Trophoblast cell (in vitro differentiated cells and primary cell): ENCODE measurements around the gene ASTN2.

Source experiments
- DNase-seq, 2 donors: peaks; one replicate each; pipeline ENCODE4 v3.0.0-alpha.2; 2016
- H2AFZ ChIP-seq: 2 replicates; pipeline ENCODE4 v1.6.1; 2013; ENCODE audit warnings: low read length, moderate library complexity, mild to moderate bottlenecking; ENCODE audit not compliant: insufficient read depth, poor library complexity
- H2AK5ac ChIP-seq: 2 replicates; pipeline ENCODE4 v1.6.1; 2013; ENCODE audit warnings: mild to moderate bottlenecking, low read length
- H2BK120ac ChIP-seq: 2 replicates; pipeline ENCODE4 v1.6.1; 2013; ENCODE audit warnings: low read length, mild to moderate bottlenecking, moderate library complexity; ENCODE audit not compliant: insufficient read depth, poor library complexity
- H2BK12ac ChIP-seq: 2 replicates; pipeline ENCODE4 v1.6.1; 2013; ENCODE audit warnings: mild to moderate bottlenecking, low read length, moderate library complexity
- H2BK5ac ChIP-seq: 2 replicates; pipeline ENCODE4 v1.6.1; 2013; ENCODE audit warnings: low read length, low read depth, moderate library complexity, mild to moderate bottlenecking; ENCODE audit not compliant: poor library complexity
- H3K14ac ChIP-seq: 2 replicates; pipeline ENCODE4 v1.6.1; 2013; ENCODE audit warnings: mild to moderate bottlenecking, low read length
- H3K18ac ChIP-seq: 2 replicates; pipeline ENCODE4 v1.6.1; 2013; ENCODE audit warnings: mild to moderate bottlenecking, low read length
- H3K23ac ChIP-seq: 2 replicates; pipeline ENCODE4 v1.6.1; 2013; ENCODE audit warnings: low read length
- H3K27ac ChIP-seq: 2 replicates; pipeline ENCODE4 v1.5.1; 2013; ENCODE audit warnings: low read depth, mild to moderate bottlenecking, inconsistent platforms, low read length, moderate library complexity
- H3K27me3 ChIP-seq: 2 replicates; pipeline ENCODE4 v1.6.1; 2013; ENCODE audit warnings: inconsistent platforms, mild to moderate bottlenecking, low read length, moderate library complexity; ENCODE audit not compliant: insufficient read depth
- H3K36me3 ChIP-seq, 2 experiments: 1 replicate in 1 of 2; 2 replicates in 1 of 2; pipeline ENCODE4 v1.6.1; 2013; ENCODE audit warnings: low read length in 2 of 2, mild to moderate bottlenecking in 2 of 2, moderate library complexity in 1 of 2; ENCODE audit not compliant: insufficient read depth in 2 of 2, control insufficient read depth in 1 of 2
- H3K4ac ChIP-seq: 2 replicates; pipeline ENCODE4 v1.6.1; 2013; ENCODE audit warnings: low read depth, mild to moderate bottlenecking, low read length, moderate library complexity
- H3K4me1 ChIP-seq, 2 experiments: 1 replicate in 1 of 2; 2 replicates in 1 of 2; pipeline ENCODE4 v1.6.1; 2013; ENCODE audit warnings: low read length in 2 of 2, mild to moderate bottlenecking in 2 of 2, moderate library complexity in 1 of 2; ENCODE audit not compliant: insufficient read depth in 2 of 2, control insufficient read depth in 1 of 2
- H3K4me2 ChIP-seq: 2 replicates; pipeline ENCODE4 v1.6.1; 2013; ENCODE audit warnings: inconsistent platforms, mild to moderate bottlenecking, low read length, moderate library complexity
- H3K4me3 ChIP-seq: 2 replicates; pipeline ENCODE4 v1.5.1; 2013; ENCODE audit warnings: mild to moderate bottlenecking, low read depth, low read length, inconsistent platforms
- H3K79me1 ChIP-seq: one replicate; pipeline ENCODE4 v1.6.1; 2013; ENCODE audit warnings: low read length
- H3K79me2 ChIP-seq: 2 replicates; pipeline ENCODE4 v1.6.1; 2013; ENCODE audit warnings: low read length, mild to moderate bottlenecking; ENCODE audit not compliant: control insufficient read depth, insufficient read depth, poor library complexity
- H3K9ac ChIP-seq: 2 replicates; pipeline ENCODE4 v1.6.1; 2013; ENCODE audit warnings: mild to moderate bottlenecking, low read length
- H3K9me3 ChIP-seq: 2 replicates; pipeline ENCODE4 v1.6.1; 2013; ENCODE audit warnings: low read depth, mild to moderate bottlenecking, control low read depth, inconsistent platforms, low read length; ENCODE audit not compliant: insufficient read depth
- H4K12ac ChIP-seq: 2 replicates; pipeline ENCODE4 v1.6.1; 2013; ENCODE audit warnings: low read depth, mild to moderate bottlenecking, low read length, moderate library complexity
- H4K8ac ChIP-seq: 2 replicates; pipeline ENCODE4 v1.6.1; 2013; ENCODE audit warnings: low read depth, mild to moderate bottlenecking, low read length, moderate library complexity
- H4K91ac ChIP-seq: one replicate; pipeline ENCODE4 v1.6.1; 2013; ENCODE audit warnings: low read depth, mild to moderate bottlenecking, low read length, moderate library complexity
- WGBS: extraction: QIAGEN DNeasy Blood & Tissue Kit; methylation state at CpG from one replicate; pipeline ENCODE4 v1.1.7; 2013; ENCODE audit warnings: missing lambda C conversion rate; ENCODE audit not compliant: insufficient read length, insufficient coverage; ENCODE audit errors: extremely low coverage; 5-methylcytosine and 5-hydroxymethylcytosine counted together

ASTN2 gene

DNA sequence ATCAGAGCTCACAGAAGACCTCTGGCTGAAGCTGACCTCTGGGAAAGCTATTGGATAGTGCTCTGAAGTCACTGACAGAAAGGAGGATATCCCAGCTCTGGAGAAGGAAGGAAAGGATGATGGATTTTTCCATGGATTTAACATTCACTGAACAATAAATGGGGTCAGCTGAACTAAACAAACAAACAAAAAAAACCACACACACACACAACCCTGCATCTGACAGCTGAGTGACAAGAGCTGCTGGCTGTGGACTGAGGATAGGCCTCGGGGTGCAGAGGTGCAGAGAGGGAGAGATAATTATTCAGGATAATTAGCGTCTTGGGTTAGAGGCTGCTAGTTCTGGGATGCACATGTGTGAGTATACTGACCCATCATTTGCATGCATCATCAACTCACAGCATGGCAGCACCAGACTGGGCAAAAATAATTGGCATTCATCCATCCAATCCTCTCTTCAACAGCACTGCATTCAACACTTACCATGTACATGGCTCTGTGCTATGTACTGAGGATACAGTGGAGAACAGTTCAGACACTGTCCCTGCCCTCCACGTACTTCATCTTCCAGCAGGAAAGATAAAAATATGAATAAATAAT lies 859.2 kb downstream of the ASTN2 start:
- H3K23ac ChIP-seq, result no peak overlapping the region
- no peaks in the 10 kb centered on the region for H3K4me1 ChIP-seq
- H4K91ac ChIP-seq, result no peak overlapping the region
- H2BK120ac ChIP-seq, result no peak overlapping the region
- H3K79me2 ChIP-seq, result no peaks in the 10 kb centered on the region
- no peak overlapping the region for H3K14ac ChIP-seq
- no peak overlapping the region for H4K8ac ChIP-seq
- DNase-seq, result no peak
- no peak overlapping the region for H2BK12ac ChIP-seq
- H3K27ac ChIP-seq, result no peak overlapping the region
- no peaks in the 10 kb centered on the region for H3K79me1 ChIP-seq
- H3K18ac ChIP-seq, result no peak overlapping the region
- no CpG with 5 or more reads among the region's 3 CpGs for WGBS
- no peak overlapping the region for H3K4me2 ChIP-seq
- no peaks in the 10 kb centered on the region for H3K9me3 ChIP-seq
- H3K36me3 ChIP-seq, result no peaks in the 10 kb centered on the region
- no peak overlapping the region for H2AFZ ChIP-seq
- no peaks in the 10 kb centered on the region for H3K27me3 ChIP-seq
- H2AK5ac ChIP-seq, result no peak overlapping the region
- no peak overlapping the region for H2BK5ac ChIP-seq
- H3K4ac ChIP-seq, result no peak overlapping the region
- no peak overlapping the region for H3K9ac ChIP-seq
- no peak overlapping the region for H4K12ac ChIP-seq
- no peak overlapping the region for H3K4me3 ChIP-seq

DNA sequence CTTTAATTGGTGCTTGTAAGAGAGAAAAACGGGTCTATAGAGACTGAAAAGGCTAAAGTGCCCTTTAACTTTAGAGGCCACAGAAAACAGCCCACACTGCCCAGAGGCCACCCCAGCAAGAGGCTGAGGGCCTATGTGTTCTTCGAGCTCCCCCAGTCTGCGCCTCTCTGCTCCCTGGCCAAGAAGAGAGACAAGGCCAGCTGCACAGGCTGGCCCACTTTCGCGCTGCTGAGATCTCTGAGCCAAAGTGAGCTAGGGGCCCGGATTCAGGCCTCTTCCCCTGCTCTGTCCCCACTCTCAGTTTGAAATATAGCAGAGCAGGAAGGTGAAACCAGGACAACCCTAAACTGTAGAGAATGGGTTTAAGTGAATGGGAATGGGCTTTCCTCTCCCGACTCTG lies 859.7 kb downstream of the ASTN2 start:
- H2BK12ac ChIP-seq, result no peak overlapping the region
- no peak overlapping the region for H4K8ac ChIP-seq
- no peak overlapping the region for H2BK5ac ChIP-seq
- no peaks in the 10 kb centered on the region for H3K27me3 ChIP-seq
- no peaks in the 10 kb centered on the region for H3K36me3 ChIP-seq
- DNase-seq, result no peak
- H3K14ac ChIP-seq, result no peak overlapping the region
- H4K12ac ChIP-seq, result no peak overlapping the region
- no peaks in the 10 kb centered on the region for H3K79me1 ChIP-seq
- H3K4me3 ChIP-seq, result no peak overlapping the region
- no peaks in the 10 kb centered on the region for H3K79me2 ChIP-seq
- no peak overlapping the region for H2BK120ac ChIP-seq
- H3K23ac ChIP-seq, result no peak overlapping the region
- H3K4me2 ChIP-seq, result no peak overlapping the region
- H3K9ac ChIP-seq, result no peak overlapping the region
- H3K9me3 ChIP-seq, result no peaks in the 10 kb centered on the region
- WGBS, result no CpG with 5 or more reads among the region's 7 CpGs
- H3K27ac ChIP-seq, result no peak overlapping the region
- H3K4me1 ChIP-seq, result no peaks in the 10 kb centered on the region
- no peak overlapping the region for H4K91ac ChIP-seq
- H2AK5ac ChIP-seq, result no peak overlapping the region
- no peak overlapping the region for H3K18ac ChIP-seq
- no peak overlapping the region for H2AFZ ChIP-seq
- H3K4ac ChIP-seq, result no peak overlapping the region

GRCh38 chr9:116550696-116551436 lies 864.0 kb downstream of the ASTN2 start:
- no peak overlapping the region for H2BK12ac ChIP-seq
- H3K4ac ChIP-seq, result no peak overlapping the region
- H3K4me3 ChIP-seq, result no peak overlapping the region
- H3K4me1 ChIP-seq, result no peaks in the 10 kb centered on the region
- H3K9ac ChIP-seq, result no peak overlapping the region
- H3K9me3 ChIP-seq, result no peaks in the 10 kb centered on the region
- no peak overlapping the region for H3K27ac ChIP-seq
- H2BK5ac ChIP-seq, result no peak overlapping the region
- H3K79me2 ChIP-seq, result no peaks in the 10 kb centered on the region
- H3K23ac ChIP-seq, result no peak overlapping the region
- H3K27me3 ChIP-seq, result no peaks in the 10 kb centered on the region
- no peak overlapping the region for H3K4me2 ChIP-seq
- no CpG with 5 or more reads among the region's 3 CpGs for WGBS
- H4K91ac ChIP-seq, result no peak overlapping the region
- no peak overlapping the region for H2AK5ac ChIP-seq
- no peak overlapping the region for H3K14ac ChIP-seq
- H2AFZ ChIP-seq, result no peak overlapping the region
- no peak for DNase-seq
- H3K18ac ChIP-seq, result no peak overlapping the region
- no peak overlapping the region for H4K8ac ChIP-seq
- no peak overlapping the region for H2BK120ac ChIP-seq
- H3K36me3 ChIP-seq, result no peaks in the 10 kb centered on the region
- no peaks in the 10 kb centered on the region for H3K79me1 ChIP-seq
- no peak overlapping the region for H4K12ac ChIP-seq

DNA sequence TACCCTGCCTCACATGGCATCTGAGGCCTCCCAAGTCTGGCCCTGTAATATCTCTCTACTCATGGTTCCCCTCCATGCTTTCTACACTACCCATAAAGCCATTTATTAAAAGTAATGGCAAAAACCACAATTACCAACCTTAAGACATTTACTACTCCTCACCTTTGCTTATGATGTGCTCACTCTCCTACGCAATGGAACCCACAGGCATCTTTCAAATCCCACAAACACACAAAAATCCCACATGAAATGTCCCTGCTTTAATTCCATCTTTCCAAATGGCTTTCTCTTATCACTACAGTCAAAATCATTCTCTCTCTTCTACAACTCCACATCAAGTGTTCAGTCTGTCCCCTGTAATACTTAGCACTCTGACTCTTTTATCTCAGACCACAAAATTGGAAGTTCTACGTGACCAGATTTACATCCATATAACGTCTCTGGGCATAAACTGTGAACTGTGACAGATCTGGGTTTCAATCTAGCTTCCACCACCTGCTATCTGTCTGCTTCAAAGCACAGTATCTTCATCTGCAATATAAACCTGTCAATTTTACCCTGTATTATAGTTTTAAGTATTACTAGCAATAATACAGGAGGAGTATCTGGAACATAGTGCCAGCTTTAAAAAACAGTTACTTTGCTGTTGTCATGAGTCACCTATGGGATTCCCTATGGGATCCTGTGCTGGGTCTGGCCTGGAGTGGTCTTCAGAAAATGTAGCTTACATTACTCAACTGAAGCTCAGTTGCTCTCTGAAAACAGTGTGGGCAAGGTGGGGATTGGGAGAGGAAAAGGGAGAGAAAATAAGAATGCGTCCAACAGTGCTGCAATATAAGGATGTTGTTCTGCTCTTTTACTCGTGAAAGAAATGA lies 864.8 kb downstream of the ASTN2 start:
- Histone ChIP-seq H4K91ac (no peak overlapping the region), H3K9me3 (no peaks in the 10 kb centered on the region), H3K36me3 (no peaks in the 10 kb centered on the region), H3K4me1 (no peaks in the 10 kb centered on the region), H3K9ac (no peak overlapping the region), H2BK12ac (no peak overlapping the region), H4K8ac (no peak overlapping the region), H2AK5ac (no peak overlapping the region), H3K79me2 (no peaks in the 10 kb centered on the region), H3K18ac (no peak overlapping the region), H3K14ac (no peak overlapping the region), H3K79me1 (no peaks in the 10 kb centered on the region), H2BK120ac (no peak overlapping the region), H3K27ac (no peak overlapping the region), H4K12ac (no peak overlapping the region), H3K4me2 (no peak overlapping the region), H3K27me3 (no peaks in the 10 kb centered on the region), H2BK5ac (no peak overlapping the region), H3K4me3 (no peak overlapping the region), H3K4ac (no peak overlapping the region), H3K23ac (no peak overlapping the region), H2AFZ (no peak overlapping the region)
- WGBS, result no CpG with 5 or more reads among the region's 5 CpGs
- no peak for DNase-seq
